Stimulated activated CD8-positive, alpha-beta memory T cell treated with anti-CD3 and anti-CD28 coated beads, Interleukin-12 subunit alpha, Interleukin-12 subunit beta, amount 100 ng/mL, for 24 hours (primary cell): ENCODE data around the gene NUDT13.
A peak's percentile ranks its signal among the peaks of the same experiment; 100 is the strongest.

Experiments
- DNase-seq: peaks from one replicate; pipeline ENCODE4 v3.0.0-alpha.2; 2020; ENCODE audit errors: extremely low read depth

NUDT13 gene

DNA sequence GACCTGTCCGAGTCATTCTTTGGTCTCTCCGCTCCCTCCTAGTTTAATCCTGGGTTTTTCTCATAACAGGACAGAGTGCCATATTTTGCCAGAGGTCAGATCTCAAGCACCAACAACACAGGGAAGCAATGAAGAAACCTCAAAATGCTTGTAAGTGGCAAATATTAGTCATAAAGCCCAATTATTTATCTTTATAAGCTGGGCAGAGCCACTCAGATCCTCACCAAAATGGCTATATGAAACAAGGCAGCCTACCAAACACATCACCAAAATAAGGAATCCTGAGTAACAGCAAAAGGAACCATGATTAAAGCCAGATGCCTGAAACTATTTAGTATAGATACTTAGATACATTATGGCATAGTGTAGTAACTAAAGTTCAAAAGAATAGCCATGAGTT, 52.8 kb downstream of the NUDT13 start:
- DNase-seq = no peak

DNA sequence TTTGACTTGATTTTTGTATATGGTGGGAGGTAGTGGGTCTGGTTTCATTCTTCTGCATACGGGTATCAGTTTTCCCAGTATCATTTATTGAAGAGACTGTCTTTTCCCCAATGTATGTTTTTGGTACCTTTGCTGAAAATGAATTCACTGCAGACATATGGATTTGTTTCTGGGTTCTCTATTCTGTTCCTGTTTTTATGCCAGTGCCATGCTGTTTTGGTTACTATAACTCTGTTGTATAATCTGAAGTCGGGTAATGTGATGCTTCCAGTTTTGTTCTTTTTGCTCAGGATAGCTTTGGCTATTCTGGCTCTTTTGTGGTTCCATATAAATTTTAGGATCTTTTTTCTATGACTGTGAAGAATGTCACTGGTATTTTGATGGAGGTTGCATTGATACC, 56.7 kb downstream of the NUDT13 start:
- DNase-seq = no peak

DNA sequence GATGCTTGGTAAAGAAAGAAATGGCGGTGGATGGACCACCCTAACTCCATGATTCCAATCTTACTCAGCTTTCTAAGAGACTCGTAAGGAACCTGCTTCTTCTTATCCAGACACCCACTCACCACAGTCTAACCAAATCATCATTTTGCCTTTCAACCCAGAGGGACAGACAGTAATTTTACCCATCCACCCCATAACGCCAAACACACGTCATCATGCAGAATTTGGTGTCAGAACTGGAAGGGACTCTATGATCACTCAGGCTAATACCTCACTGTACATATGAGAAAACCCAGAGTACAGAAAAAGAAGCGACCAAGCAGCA, 57.2 kb downstream of the NUDT13 start:
- no peak for DNase-seq

DNA sequence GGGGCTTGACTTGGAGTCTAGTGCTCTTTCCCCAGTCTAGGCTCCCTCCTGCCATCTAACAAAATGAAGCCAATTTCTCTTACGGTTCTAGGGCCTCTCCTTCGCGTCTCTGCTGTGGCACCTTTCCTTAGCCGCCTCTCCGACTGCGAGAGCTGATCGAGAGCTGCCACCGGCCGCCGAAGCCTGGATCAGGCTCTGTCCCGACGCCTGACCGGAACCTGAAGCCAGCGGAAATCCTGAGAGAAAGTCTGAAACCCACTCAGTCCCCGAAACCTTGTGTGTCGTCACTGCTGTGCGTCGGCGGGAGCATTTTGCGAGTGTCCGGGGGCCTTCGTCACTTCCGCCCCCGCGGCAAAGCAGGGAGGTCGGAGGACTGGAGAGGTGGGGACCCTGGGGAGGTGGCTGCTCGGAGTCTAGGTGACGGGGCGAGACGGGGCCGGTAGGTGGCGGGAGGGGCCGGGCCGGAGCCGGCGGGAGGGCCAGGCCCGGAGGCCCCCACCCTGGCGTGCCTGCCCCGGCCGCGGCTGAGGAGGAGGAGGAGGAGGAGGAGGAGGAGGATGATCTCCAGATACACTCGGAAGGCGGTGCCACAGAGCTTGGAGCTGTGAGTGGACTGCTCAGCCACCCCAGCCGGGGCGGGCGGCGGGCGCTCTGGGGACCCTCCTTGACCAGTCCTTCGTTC, 57.7 kb downstream of the NUDT13 start, which contains the start of the genes ECD and FAM149B1:
Gene ECD (minus strand): TSS at position 226 of the 682 bp plus-strand sequence. CDS start 4,071 bp downstream, outside the sequence.
Gene FAM149B1 (plus strand): TSS at position 337 of the 682 bp plus-strand sequence. CDS start 221 bp downstream, at position 558.
- peak; percentile 82 for DNase-seq

DNA sequence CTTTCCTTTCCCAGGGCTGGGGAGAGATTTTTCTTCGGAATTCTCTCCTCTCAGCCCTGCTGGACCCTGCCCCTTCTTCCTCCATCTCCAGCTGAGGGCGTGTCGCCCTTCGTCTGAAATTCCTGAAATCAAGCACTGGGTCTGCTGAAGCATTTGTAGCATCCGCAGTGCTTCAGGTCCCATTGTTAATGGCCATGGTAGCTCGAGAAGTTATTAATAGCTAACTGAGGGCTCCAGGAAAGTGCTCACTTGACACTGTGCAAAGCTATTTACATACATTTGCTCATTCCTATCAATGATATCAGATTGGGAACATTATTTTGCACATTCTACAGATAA, 58.2 kb downstream of the NUDT13 start:
- no peak for DNase-seq

GRCh38 chr10:73169320-73169719, 59.1 kb downstream of the NUDT13 start:
- DNase-seq = no peak

- DNase-seq = no peak
Observed at GRCh38 chr10:73172867-73173266, 62.6 kb downstream of the NUDT13 start.

GRCh38 chr10:73174148-73174925, 64.1 kb downstream of the NUDT13 start:
- DNase-seq = no peak
